Brain microvascular endothelial cell (primary cell): ENCODE data around the gene PRPS1.

Experiments
- DNase-seq: peaks from one replicate; pipeline ENCODE4 v3.0.0-alpha.2; 2020
- H3K27ac ChIP-seq: fragments of 250-450 bp; sonication (Bioruptor Pico); 2 replicates; pipeline ENCODE4 v1.5.1; 2020; ENCODE audit warnings: mild to moderate bottlenecking, moderate library complexity
- H3K27me3 ChIP-seq: fragments of 250-450 bp; sonication (Bioruptor Pico); replicated peaks from 2 replicates; pipeline ENCODE4 v1.5.1; 2020; ENCODE audit warnings: mild to moderate bottlenecking
- H3K36me3 ChIP-seq: fragments of 250-450 bp; sonication (Bioruptor Pico); replicated peaks from 2 replicates; pipeline ENCODE4 v1.5.1; 2020; ENCODE audit warnings: mild to moderate bottlenecking
- H3K4me3 ChIP-seq: 2 replicates; pipeline ENCODE4 v1.5.1; 2011; ENCODE audit warnings: low read depth, mild to moderate bottlenecking, control low read depth, low read length, moderate library complexity
- CTCF ChIP-seq: IDR thresholded peaks from 2 replicates; pipeline ENCODE4 v1.5.1; 2011; ENCODE audit warnings: low read depth, mild to moderate bottlenecking, moderate library complexity, low read length, control low read depth, inconsistent platforms; ENCODE audit errors: missing control alignments
- in situ Hi-C: cut with HindIII; loops from 2 replicates; pipeline ENCODE4 v1.10.0; 2017; ENCODE audit warnings: low sequenced_read_pairs, low pct_ligation_motif_present

The PRPS1 gene

GRCh38 chrX:107658660-107659059 lies 30.4 kb downstream of the PRPS1 start:
- in situ Hi-C loops = no loop called here
- no peak for DNase-seq
- no peaks in the 10 kb centered on the region for H3K27me3 ChIP-seq
- no peaks in the 10 kb centered on the region for H3K36me3 ChIP-seq
- TF ChIP-seq CTCF = no peak
- no peak overlapping the region for H3K4me3 ChIP-seq
- H3K27ac ChIP-seq = no peak overlapping the region

- Histone ChIP-seq H3K36me3 (no peaks in the 10 kb centered on the region), H3K4me3 (no peak overlapping the region), H3K27ac (no peak overlapping the region), H3K27me3 (no peaks in the 10 kb centered on the region)
- in situ Hi-C loops = no loop called here
- no peak for DNase-seq
- no peak for TF ChIP-seq CTCF
Observed at GRCh38 chrX:107659286-107659685, 31.0 kb downstream of the PRPS1 start.

- no peak overlapping the region for H3K27ac ChIP-seq
- H3K4me3 ChIP-seq = no peak overlapping the region
- peak; percentile 79 for TF ChIP-seq CTCF
- peak; percentile 33 for DNase-seq
- no peaks in the 10 kb centered on the region for H3K27me3 ChIP-seq
- H3K36me3 ChIP-seq = no peaks in the 10 kb centered on the region
- in situ Hi-C loops = no loop called here
Observed at GRCh38 chrX:107659768-107660167, 31.5 kb downstream of the PRPS1 start.

- H3K27ac ChIP-seq = no peak overlapping the region
- no peak overlapping the region for H3K4me3 ChIP-seq
- TF ChIP-seq CTCF = no peak
- no peaks in the 10 kb centered on the region for H3K27me3 ChIP-seq
- DNase-seq = no peak
- in situ Hi-C loops = no loop called here
- no peaks in the 10 kb centered on the region for H3K36me3 ChIP-seq
Observed at GRCh38 chrX:107662145-107662544, 33.8 kb downstream of the PRPS1 start.

- in situ Hi-C loops = no loop called here
- Histone ChIP-seq H3K36me3 (no peaks in the 10 kb centered on the region), H3K27me3 (no peaks in the 10 kb centered on the region), H3K27ac (no peak overlapping the region), H3K4me3 (no peak overlapping the region)
- no peak for TF ChIP-seq CTCF
- no peak for DNase-seq
Observed at GRCh38 chrX:107662824-107663223, 34.5 kb downstream of the PRPS1 start.

GRCh38 chrX:107666931-107667330 lies 38.6 kb downstream of the PRPS1 start:
- Histone ChIP-seq H3K4me3 (no peak overlapping the region), H3K27ac (no peak overlapping the region), H3K27me3 (no peaks in the 10 kb centered on the region), H3K36me3 (no peaks in the 10 kb centered on the region)
- in situ Hi-C loops = no loop called here
- no peak for TF ChIP-seq CTCF
- no peak for DNase-seq
